HepG2 (cell line): ENCODE data around the gene CDK18. TPM values are rescaled to one million over a fixed set of nuclear protein-coding genes. Genes with fewer than 3 reads are reported as not detected.

Experiments used
- CHD2 ChIP-seq: IDR thresholded peaks from 2 replicates; pipeline ENCODE4 v1.6.1; 2011; ENCODE audit warnings: low read depth, low read length, improper control_type of control experiment
- HMGA1 ChIP-seq: sonication (generic); formaldehyde crosslinking; conservative IDR thresholded peaks from 2 replicates; pipeline ENCODE4 v1.4.0; 2020; ENCODE audit warnings: missing genetic modification reagents
- HNRNPUL1 ChIP-seq: fragments of 200-400 bp; formaldehyde crosslinking; IDR thresholded peaks from 2 replicates; pipeline ENCODE4 v1.6.1; 2017; ENCODE audit warnings: low read depth, mild to moderate bottlenecking, low read length, moderate library complexity
- MAF1 ChIP-seq: sonication (generic); formaldehyde crosslinking; IDR thresholded peaks from 2 replicates; pipeline ENCODE4 v1.5.0; 2020; ENCODE audit warnings: missing genetic modification reagents, borderline replicate concordance
- MTA3 ChIP-seq: sonication (generic); formaldehyde crosslinking; IDR thresholded peaks from 2 replicates; pipeline ENCODE4 v1.4.0; 2020; ENCODE audit warnings: missing genetic modification reagents
- TEAD2 ChIP-seq: sonication (generic); formaldehyde crosslinking; IDR thresholded peaks from 2 replicates; pipeline ENCODE4 v1.9.0; 2021; ENCODE audit warnings: missing genetic modification reagents
- ZFP36 ChIP-seq: fragments of 150-350 bp; IDR thresholded peaks from 2 replicates; pipeline ENCODE4 v1.6.1; 2018; ENCODE audit warnings: borderline replicate concordance, low read length, low read depth; ENCODE audit not compliant: partially characterized antibody
- polyA plus RNA-seq, 8 experiments: library from polyadenylated mRNA; depleted of rRNA in 3 of 8; stranded (reverse) in 7 of 8; unstranded in 1 of 8; fragments of >200 nt; fragmentation: Illumina TruSeq in 4 of 8; extraction: Trizol in 4 of 8; gene quantifications; 2 replicates each; pipeline versions ENCODE4 v1.2.1 to v1.2.3, GENCODE V29; 2011 to 2016; ENCODE audit warnings: low read depth in 4 of 8, missing spikeins in 1 of 8, mixed read lengths in 1 of 8; ENCODE audit not compliant: insufficient read depth in 1 of 8
- total RNA-seq, 5 experiments: library from RNA; depleted of rRNA; stranded (reverse); fragments of >200 nt; fragmentation: Illumina TruSeq; extraction: Trizol; gene quantifications; 2 replicates each; pipeline ENCODE4 v1.2.3, GENCODE V29; 2016; ENCODE audit warnings: low read depth in 1 of 5
- TF ChIP-seq, protein P1 (sequence below), 2 experiments: fragments of 450-650 bp in 1 of 2; sonication (generic) in 1 of 2; formaldehyde crosslinking in 1 of 2; IDR thresholded peaks; 2 replicates each; pipeline versions ENCODE4 v1.6.1 to v1.8.0; 2016 to 2022; ENCODE audit warnings: antibody characterized with exemption in 1 of 2, mild to moderate bottlenecking in 1 of 2, missing genetic modification reagents in 1 of 2
- TF ChIP-seq, protein P2 (sequence below): sonication (generic); formaldehyde crosslinking; IDR thresholded peaks from 2 replicates; pipeline ENCODE4 v1.8.0; 2022; ENCODE audit warnings: low read depth, missing genetic modification reagents

The CDK18 gene
- total and polyA plus RNA-seq, 2 of the 13 experiments (the other 11 are each of a cell fraction or from before 2014, with no cell fraction given), result 6.4 to 38.8 TPM

DNA sequence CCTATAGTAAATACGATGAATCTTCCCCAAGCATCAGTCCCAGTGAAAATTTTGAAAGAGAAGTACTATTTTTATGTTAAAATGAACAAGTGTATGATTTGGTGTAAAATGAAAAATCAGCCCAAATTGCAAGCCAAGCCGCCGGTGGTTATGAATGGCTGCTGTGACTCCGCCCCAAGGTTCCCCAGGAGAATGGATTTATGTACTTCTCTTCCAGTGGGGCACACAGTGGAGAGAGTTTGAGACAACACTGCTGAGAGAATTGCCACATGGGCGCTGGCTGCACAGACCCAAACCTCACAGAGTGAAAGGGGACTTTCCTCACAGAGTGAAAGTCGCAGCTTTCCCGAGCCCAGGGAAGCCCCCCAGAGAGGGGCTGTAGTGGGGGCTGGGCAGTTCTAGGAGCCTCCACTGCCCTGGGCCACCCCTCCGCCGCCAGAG, 24.0 kb downstream of the CDK18 start (continued):
- TF ChIP-seq, protein P1, sequence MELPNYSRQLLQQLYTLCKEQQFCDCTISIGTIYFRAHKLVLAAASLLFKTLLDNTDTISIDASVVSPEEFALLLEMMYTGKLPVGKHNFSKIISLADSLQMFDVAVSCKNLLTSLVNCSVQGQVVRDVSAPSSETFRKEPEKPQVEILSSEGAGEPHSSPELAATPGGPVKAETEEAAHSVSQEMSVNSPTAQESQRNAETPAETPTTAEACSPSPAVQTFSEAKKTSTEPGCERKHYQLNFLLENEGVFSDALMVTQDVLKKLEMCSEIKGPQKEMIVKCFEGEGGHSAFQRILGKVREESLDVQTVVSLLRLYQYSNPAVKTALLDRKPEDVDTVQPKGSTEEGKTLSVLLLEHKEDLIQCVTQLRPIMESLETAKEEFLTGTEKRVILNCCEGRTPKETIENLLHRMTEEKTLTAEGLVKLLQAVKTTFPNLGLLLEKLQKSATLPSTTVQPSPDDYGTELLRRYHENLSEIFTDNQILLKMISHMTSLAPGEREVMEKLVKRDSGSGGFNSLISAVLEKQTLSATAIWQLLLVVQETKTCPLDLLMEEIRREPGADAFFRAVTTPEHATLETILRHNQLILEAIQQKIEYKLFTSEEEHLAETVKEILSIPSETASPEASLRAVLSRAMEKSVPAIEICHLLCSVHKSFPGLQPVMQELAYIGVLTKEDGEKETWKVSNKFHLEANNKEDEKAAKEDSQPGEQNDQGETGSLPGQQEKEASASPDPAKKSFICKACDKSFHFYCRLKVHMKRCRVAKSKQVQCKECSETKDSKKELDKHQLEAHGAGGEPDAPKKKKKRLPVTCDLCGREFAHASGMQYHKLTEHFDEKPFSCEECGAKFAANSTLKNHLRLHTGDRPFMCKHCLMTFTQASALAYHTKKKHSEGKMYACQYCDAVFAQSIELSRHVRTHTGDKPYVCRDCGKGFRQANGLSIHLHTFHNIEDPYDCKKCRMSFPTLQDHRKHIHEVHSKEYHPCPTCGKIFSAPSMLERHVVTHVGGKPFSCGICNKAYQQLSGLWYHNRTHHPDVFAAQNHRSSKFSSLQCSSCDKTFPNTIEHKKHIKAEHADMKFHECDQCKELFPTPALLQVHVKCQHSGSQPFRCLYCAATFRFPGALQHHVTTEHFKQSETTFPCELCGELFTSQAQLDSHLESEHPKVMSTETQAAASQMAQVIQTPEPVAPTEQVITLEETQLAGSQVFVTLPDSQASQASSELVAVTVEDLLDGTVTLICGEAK (IDR thresholded peaks at IDR 0.05), result no peak
- TF ChIP-seq, protein P1 (CRISPR knock-in tag; IDR thresholded peaks at IDR 0.05), result no peak
- TF ChIP-seq TEAD2 (CRISPR knock-in tag) (no peak), HMGA1 (CRISPR knock-in tag) (no peak), MTA3 (CRISPR knock-in tag) (no peak), HNRNPUL1 (no peak), CHD2 (no peak), MAF1 (CRISPR knock-in tag) (no peak), ZFP36 (no peak)
- TF ChIP-seq, protein P2, sequence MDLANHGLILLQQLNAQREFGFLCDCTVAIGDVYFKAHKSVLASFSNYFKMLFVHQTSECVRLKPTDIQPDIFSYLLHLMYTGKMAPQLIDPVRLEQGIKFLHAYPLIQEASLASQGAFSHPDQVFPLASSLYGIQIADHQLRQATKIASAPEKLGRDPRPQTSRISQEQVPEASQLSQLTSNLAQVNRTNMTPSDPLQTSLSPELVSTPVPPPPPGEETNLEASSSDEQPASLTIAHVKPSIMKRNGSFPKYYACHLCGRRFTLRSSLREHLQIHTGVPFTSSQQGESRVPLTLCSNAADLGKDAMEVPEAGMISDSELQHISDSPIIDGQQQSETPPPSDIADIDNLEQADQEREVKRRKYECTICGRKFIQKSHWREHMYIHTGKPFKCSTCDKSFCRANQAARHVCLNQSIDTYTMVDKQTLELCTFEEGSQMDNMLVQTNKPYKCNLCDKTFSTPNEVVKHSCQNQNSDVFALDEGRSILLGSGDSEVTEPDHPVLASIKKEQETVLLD (CRISPR knock-in tag), result no peak
